Measurements from ENCODE around the gene SURF2. TPM values are rescaled to one million over a fixed set of nuclear protein-coding genes. Genes with fewer than 3 reads are reported as not detected.
"Not testable (repeated sequence)": the region's sequence is repeated elsewhere in the genome, so short reads cannot be mapped to it uniquely, and the experiment has no call there.

The SURF2 gene
- total RNA-seq, 1 experiment from 2014 or later, result 19.6 TPM

DNA sequence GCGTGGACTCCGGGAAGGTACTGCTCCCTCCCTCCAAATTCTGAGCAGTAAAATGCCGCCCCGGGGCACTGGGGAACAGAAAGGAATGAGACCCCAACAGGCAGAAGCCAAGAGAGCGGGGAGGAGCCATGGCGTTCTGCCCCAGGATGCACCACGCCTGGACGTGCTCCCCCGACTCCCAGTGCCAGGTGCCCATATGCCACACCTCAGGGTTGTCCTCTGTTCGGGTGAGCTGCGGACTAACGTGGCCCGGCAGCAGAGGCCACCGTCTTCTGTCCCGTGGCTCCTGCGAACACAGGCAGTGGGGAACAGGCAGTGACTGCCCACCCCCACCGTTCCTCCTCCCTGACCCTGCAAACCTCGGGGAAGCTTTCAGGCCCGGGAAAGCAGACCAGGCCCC is 25.1 kb upstream of the SURF2 start:
- H3K27me3 ChIP-seq (replicated peaks), result no peaks in the 10 kb centered on the region
- peaks cover 10% of the 10 kb centered on the region for H3K4me1 ChIP-seq (replicated peaks)
- H3K27ac ChIP-seq, result no peak overlapping the region
- no peaks in the 10 kb centered on the region for H3K9me3 ChIP-seq (replicated peaks)
- no peak for DNase-seq (ENCODE audit: low read depth in 1 of 2, low spot score in 2 of 2)
- no peak overlapping the region for H3K4me3 ChIP-seq
- peaks cover 46% of the 10 kb centered on the region for H3K36me3 ChIP-seq

- H3K27me3 ChIP-seq (replicated peaks), result no peaks in the 10 kb centered on the region
- H3K4me1 ChIP-seq (replicated peaks), result peaks cover 15% of the 10 kb centered on the region
- H3K36me3 ChIP-seq, result peaks cover 50% of the 10 kb centered on the region
- H3K4me3 ChIP-seq, result no peak overlapping the region
- no peaks in the 10 kb centered on the region for H3K9me3 ChIP-seq (replicated peaks)
- DNase-seq (ENCODE audit: low read depth in 1 of 2, low spot score in 2 of 2), result no peak
- H3K27ac ChIP-seq, result no peak overlapping the region
These were observed 24.5 kb upstream of the SURF2 start for GRCh38 chr9:133331641-133332380.

DNA sequence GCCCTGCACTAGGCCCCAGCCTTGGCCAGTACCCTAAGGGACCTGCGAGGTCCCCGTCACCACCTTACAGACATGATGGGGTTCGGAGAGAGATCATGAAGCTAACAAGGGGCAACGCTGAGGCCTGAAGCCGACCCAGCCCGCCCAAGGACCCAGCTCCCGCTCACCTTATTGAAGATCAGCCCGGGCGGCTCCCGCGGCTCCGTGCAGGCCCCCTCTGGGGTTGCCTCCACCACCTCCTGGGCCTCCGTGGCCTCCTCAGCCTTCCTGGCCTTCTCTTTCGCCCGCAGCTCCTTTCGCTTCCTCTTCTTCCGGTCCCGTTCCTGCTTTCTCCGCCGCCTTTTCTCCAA is 24.0 kb upstream of the SURF2 start:
- peaks cover 50% of the 10 kb centered on the region for H3K36me3 ChIP-seq
- H3K9me3 ChIP-seq (replicated peaks), result no peaks in the 10 kb centered on the region
- H3K27ac ChIP-seq, result no peak overlapping the region
- peaks cover 15% of the 10 kb centered on the region for H3K4me1 ChIP-seq (replicated peaks)
- H3K27me3 ChIP-seq (replicated peaks), result no peaks in the 10 kb centered on the region
- no peak for DNase-seq (ENCODE audit: low read depth in 1 of 2, low spot score in 2 of 2)
- H3K4me3 ChIP-seq, result no peak overlapping the region

- no peaks in the 10 kb centered on the region for H3K27me3 ChIP-seq (replicated peaks)
- peaks cover 50% of the 10 kb centered on the region for H3K36me3 ChIP-seq
- H3K27ac ChIP-seq, result no peak overlapping the region
- peaks cover 15% of the 10 kb centered on the region for H3K4me1 ChIP-seq (replicated peaks)
- no peak for DNase-seq (ENCODE audit: low read depth in 1 of 2, low spot score in 2 of 2)
- no peak overlapping the region for H3K4me3 ChIP-seq
- no peaks in the 10 kb centered on the region for H3K9me3 ChIP-seq (replicated peaks)
These were observed 23.3 kb upstream of the SURF2 start for GRCh38 chr9:133333011-133333410.

DNA sequence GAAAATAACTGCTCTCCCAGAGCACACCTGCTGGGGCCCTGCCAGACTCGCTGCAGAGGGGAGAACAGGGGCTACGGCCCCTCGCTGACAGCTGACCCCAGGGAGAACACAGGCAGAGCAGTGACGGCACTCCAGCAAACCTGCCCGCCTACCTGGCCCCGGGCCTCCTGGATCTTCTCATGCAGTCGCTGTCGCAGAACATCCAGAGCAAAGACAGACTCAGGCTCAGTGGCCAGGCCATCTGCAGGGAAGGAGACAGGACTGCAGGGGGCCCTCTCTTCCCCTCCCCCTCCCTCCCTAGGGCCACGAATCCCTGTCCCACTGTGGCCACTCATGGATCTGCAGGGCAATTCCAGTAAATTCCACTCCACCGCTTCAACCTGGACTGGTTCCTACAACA is 22.8 kb upstream of the SURF2 start:
- no peak overlapping the region for H3K27ac ChIP-seq
- no peak for DNase-seq (ENCODE audit: low read depth in 1 of 2, low spot score in 2 of 2)
- H3K9me3 ChIP-seq (replicated peaks), result no peaks in the 10 kb centered on the region
- H3K4me3 ChIP-seq, result no peak overlapping the region
- H3K4me1 ChIP-seq (replicated peaks), result peaks cover 15% of the 10 kb centered on the region
- peaks cover 50% of the 10 kb centered on the region for H3K36me3 ChIP-seq
- no peaks in the 10 kb centered on the region for H3K27me3 ChIP-seq (replicated peaks)

DNA sequence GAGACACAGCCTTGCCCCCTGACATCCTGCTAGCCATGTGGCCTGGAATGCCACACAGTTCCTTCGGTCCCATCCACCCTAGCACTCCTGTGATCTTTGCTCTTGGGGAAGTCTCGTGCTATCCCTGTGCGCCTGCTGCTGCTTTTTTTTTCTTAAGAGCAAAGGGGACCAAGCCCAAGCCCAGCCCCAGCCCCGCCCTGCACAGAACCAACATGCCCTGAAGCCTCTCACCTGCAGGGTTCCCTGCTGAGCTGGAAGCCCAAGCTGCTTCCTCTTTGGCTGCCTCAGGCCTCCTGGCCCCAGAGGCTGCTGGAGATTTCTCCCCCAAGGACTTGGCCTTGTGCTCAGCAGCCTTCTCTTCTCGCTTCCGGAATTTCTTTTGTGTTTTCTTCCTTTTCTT is 22.2 kb upstream of the SURF2 start:
- Histone ChIP-seq H3K27ac (no peak overlapping the region), H3K9me3 (replicated peaks) (no peaks in the 10 kb centered on the region), H3K36me3 (peaks cover 54% of the 10 kb centered on the region), H3K4me1 (replicated peaks) (peaks cover 15% of the 10 kb centered on the region), H3K4me3 (no peak overlapping the region), H3K27me3 (replicated peaks) (no peaks in the 10 kb centered on the region)
- DNase-seq (ENCODE audit: low read depth in 1 of 2, low spot score in 2 of 2), result no peak

GRCh38 chr9:133334888-133335287 is 21.5 kb upstream of the SURF2 start:
- peaks cover 59% of the 10 kb centered on the region for H3K36me3 ChIP-seq
- peak overlapping the region; percentile 74 for H3K4me3 ChIP-seq
- DNase-seq (ENCODE audit: low read depth in 1 of 2, low spot score in 2 of 2); H3K9me3 ChIP-seq (replicated peaks); H3K27me3 ChIP-seq (replicated peaks); H3K27ac ChIP-seq: not testable (repeated sequence)
- H3K4me1 ChIP-seq (replicated peaks), result peaks cover 15% of the 10 kb centered on the region

- H3K27ac ChIP-seq, result peak within 1 kb of the TSS; percentile 15
- no peaks in the 10 kb centered on the region for H3K9me3 ChIP-seq (replicated peaks)
- no peaks in the 10 kb centered on the region for H3K27me3 ChIP-seq (replicated peaks)
- H3K36me3 ChIP-seq, result peaks cover 63% of the 10 kb centered on the region
- peak within 1 kb of the TSS; percentile 74 for H3K4me3 ChIP-seq
- peak; percentile 70 to 79 for DNase-seq (ENCODE audit: low read depth in 1 of 2, low spot score in 2 of 2)
- H3K4me1 ChIP-seq (replicated peaks), result peaks cover 15% of the 10 kb centered on the region
These were observed 20.2 kb upstream of the SURF2 start, which contains the start of gene SURF6 for GRCh38 chr9:133335924-133336811. Gene SURF6, minus strand, starts transcription at chr9:133336188. Its CDS starts 56 bp downstream, at chr9:133336132.

GRCh38 chr9:133339641-133340040 is 16.7 kb upstream of the SURF2 start:
- H3K27ac ChIP-seq, result no peak overlapping the region
- H3K4me3 ChIP-seq, result no peak overlapping the region
- peaks cover 14% of the 10 kb centered on the region for H3K4me1 ChIP-seq (replicated peaks)
- no peak for DNase-seq (ENCODE audit: low read depth in 1 of 2, low spot score in 2 of 2)
- no peaks in the 10 kb centered on the region for H3K9me3 ChIP-seq (replicated peaks)
- H3K36me3 ChIP-seq, result peaks cover 62% of the 10 kb centered on the region
- H3K27me3 ChIP-seq (replicated peaks), result no peaks in the 10 kb centered on the region

- Histone ChIP-seq H3K27me3 (replicated peaks) (no peaks in the 10 kb centered on the region), H3K27ac (no peak overlapping the region), H3K4me1 (replicated peaks) (peaks cover 8% of the 10 kb centered on the region), H3K4me3 (no peak overlapping the region), H3K9me3 (replicated peaks) (no peaks in the 10 kb centered on the region), H3K36me3 (peaks cover 64% of the 10 kb centered on the region)
- no peak for DNase-seq (ENCODE audit: low read depth in 1 of 2, low spot score in 2 of 2)
These were observed 16.1 kb upstream of the SURF2 start for GRCh38 chr9:133340256-133340655.

GRCh38 chr9:133340916-133341315 is 15.4 kb upstream of the SURF2 start:
- Histone ChIP-seq H3K27ac (no peak overlapping the region), H3K27me3 (replicated peaks) (no peaks in the 10 kb centered on the region), H3K4me1 (replicated peaks) (peaks cover 7% of the 10 kb centered on the region), H3K4me3 (no peak overlapping the region), H3K9me3 (replicated peaks) (no peaks in the 10 kb centered on the region), H3K36me3 (peaks cover 70% of the 10 kb centered on the region)
- DNase-seq (ENCODE audit: low read depth in 1 of 2, low spot score in 2 of 2), result no peak

GRCh38 chr9:133341369-133342068 is 14.8 kb upstream of the SURF2 start:
- no peaks in the 10 kb centered on the region for H3K27me3 ChIP-seq (replicated peaks)
- no peak overlapping the region for H3K27ac ChIP-seq
- DNase-seq (ENCODE audit: low read depth in 1 of 2, low spot score in 2 of 2), result no peak
- H3K4me1 ChIP-seq (replicated peaks), result peaks cover 6% of the 10 kb centered on the region
- no peaks in the 10 kb centered on the region for H3K9me3 ChIP-seq (replicated peaks)
- H3K36me3 ChIP-seq, result peaks cover 73% of the 10 kb centered on the region
- no peak overlapping the region for H3K4me3 ChIP-seq

DNA sequence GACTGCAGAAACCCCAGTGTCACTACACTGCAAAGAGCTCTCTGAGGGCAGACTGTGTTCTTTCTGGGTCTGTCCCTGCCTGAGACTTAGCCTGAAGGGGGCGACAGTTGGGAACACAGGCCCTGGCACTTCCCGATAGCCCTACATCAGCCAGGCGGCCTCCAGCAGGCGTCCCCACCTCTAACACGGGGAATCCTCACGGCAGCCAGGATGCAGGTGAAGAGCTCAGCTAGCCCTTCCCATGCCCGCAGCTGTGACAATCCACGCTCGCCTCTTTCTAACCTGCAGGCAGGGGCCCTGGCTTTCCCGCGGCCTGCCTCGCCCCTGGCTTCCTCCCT is 14.3 kb upstream of the SURF2 start:
- no peak overlapping the region for H3K27ac ChIP-seq
- H3K36me3 ChIP-seq, result peaks cover 75% of the 10 kb centered on the region
- H3K9me3 ChIP-seq (replicated peaks), result no peaks in the 10 kb centered on the region
- H3K4me3 ChIP-seq, result no peak overlapping the region
- no peak for DNase-seq (ENCODE audit: low read depth in 1 of 2, low spot score in 2 of 2)
- H3K27me3 ChIP-seq (replicated peaks), result no peaks in the 10 kb centered on the region
- H3K4me1 ChIP-seq (replicated peaks), result peaks cover 9% of the 10 kb centered on the region

GRCh38 chr9:133342570-133342969 is 13.8 kb upstream of the SURF2 start:
- peaks cover 10% of the 10 kb centered on the region for H3K4me1 ChIP-seq (replicated peaks)
- no peaks in the 10 kb centered on the region for H3K9me3 ChIP-seq (replicated peaks)
- no peak overlapping the region for H3K27ac ChIP-seq
- peaks cover 77% of the 10 kb centered on the region for H3K36me3 ChIP-seq
- DNase-seq (ENCODE audit: low read depth in 1 of 2, low spot score in 2 of 2), result no peak
- no peaks in the 10 kb centered on the region for H3K27me3 ChIP-seq (replicated peaks)
- no peak overlapping the region for H3K4me3 ChIP-seq
